Measurements from ENCODE around the gene SYNPO2. TPM values are rescaled to one million over a fixed set of nuclear protein-coding genes. Genes with fewer than 3 reads are reported as not detected.

Gene SYNPO2
- total and polyA plus RNA-seq, 2 donors (not counting 1 experiment from before 2014, with no cell fraction given): 40.1 to 71.7 TPM

DNA sequence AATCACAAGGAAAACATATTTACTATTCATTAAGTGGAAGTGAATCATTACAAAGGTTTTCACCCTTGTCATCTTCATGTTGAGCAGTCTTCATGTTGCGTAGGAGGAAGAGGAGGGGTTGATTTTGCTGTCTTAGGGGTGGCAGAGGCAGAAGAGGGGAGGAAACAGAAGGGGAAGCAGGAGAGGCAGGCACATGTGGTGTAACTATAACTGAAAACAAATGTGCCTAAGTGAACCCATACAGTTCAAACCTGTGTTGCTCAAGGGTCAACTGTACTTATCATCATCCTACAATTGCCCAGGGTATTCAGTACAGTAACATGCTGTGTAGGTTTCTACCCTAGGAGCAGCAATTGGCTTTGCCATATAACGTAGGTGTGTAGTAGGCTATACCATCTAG lies 47.2 kb downstream of the SYNPO2 start:
- Histone ChIP-seq H3K27me3 (ENCODE audit: control insufficient read depth, insufficient read depth, low read length) (no peaks in the 10 kb centered on the region), H3K4me2 (ENCODE audit: extremely low read depth, insufficient read depth, low read length) (no peak overlapping the region), H3K4me3 (replicated peaks in 1 of 4; ENCODE audit: control extremely low read depth in 1 of 4, insufficient read depth in 1 of 4, low read depth in 3 of 4, low read length in 4 of 4) (no peak overlapping the region), H4K20me1 (ENCODE audit: control insufficient read depth, extremely low read depth, insufficient read depth, low read length) (no peaks in the 10 kb centered on the region), H3K4me1 (ENCODE audit: control insufficient read depth, extremely low read depth, insufficient read depth, low read length) (no peaks in the 10 kb centered on the region), H3K27ac (ENCODE audit: insufficient read depth, low read length) (no peak overlapping the region), H3K79me2 (ENCODE audit: control insufficient read depth, insufficient read depth, low read length) (no peaks in the 10 kb centered on the region), H2AFZ (ENCODE audit: low read length) (peak overlapping the region; percentile 3), H3K9ac (ENCODE audit: insufficient read depth, low read length) (no peak overlapping the region), H3K36me3 (ENCODE audit: control insufficient read depth, insufficient read depth, low read length) (no peaks in the 10 kb centered on the region), H3K9me3 (ENCODE audit: control insufficient read depth, insufficient read depth, low read depth, low read length) (no peaks in the 10 kb centered on the region)
- no peak for TF ChIP-seq EZH2 (IDR thresholded peaks at IDR 0.05; ENCODE audit: low read length, missing control alignments)
- TF ChIP-seq, protein P1, sequence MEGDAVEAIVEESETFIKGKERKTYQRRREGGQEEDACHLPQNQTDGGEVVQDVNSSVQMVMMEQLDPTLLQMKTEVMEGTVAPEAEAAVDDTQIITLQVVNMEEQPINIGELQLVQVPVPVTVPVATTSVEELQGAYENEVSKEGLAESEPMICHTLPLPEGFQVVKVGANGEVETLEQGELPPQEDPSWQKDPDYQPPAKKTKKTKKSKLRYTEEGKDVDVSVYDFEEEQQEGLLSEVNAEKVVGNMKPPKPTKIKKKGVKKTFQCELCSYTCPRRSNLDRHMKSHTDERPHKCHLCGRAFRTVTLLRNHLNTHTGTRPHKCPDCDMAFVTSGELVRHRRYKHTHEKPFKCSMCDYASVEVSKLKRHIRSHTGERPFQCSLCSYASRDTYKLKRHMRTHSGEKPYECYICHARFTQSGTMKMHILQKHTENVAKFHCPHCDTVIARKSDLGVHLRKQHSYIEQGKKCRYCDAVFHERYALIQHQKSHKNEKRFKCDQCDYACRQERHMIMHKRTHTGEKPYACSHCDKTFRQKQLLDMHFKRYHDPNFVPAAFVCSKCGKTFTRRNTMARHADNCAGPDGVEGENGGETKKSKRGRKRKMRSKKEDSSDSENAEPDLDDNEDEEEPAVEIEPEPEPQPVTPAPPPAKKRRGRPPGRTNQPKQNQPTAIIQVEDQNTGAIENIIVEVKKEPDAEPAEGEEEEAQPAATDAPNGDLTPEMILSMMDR (conservative IDR thresholded peaks at IDR 0.05 in 1 of 2, IDR thresholded peaks at IDR 0.05 in 1 of 2; ENCODE audit: low read depth in 1 of 2, low read length in 2 of 2): no peak
- DNase-seq (ENCODE audit: low read depth in 2 of 2): no peak

DNA sequence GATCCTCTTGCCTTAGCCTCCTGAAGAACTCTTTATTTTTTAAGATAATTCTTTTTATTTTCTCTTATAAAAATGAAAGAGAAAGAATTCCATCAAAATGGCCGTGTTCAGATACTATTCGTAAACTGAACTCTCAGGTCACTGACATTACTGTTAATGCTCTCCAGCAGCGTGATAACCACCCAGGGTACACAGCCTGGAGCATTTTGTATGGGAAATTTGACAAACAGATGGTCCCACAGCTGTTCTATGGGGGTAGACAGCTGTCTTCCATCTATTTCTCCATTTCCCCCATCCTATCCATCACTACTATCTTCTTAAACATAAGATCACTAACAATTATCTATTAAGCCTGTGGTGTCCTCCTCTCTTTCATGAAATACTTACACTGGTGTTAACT lies 47.8 kb downstream of the SYNPO2 start:
- H3K4me1 ChIP-seq (ENCODE audit: control insufficient read depth, extremely low read depth, insufficient read depth, low read length): no peaks in the 10 kb centered on the region
- TF ChIP-seq EZH2 (IDR thresholded peaks at IDR 0.05; ENCODE audit: low read length, missing control alignments): no peak
- TF ChIP-seq, protein P1 (conservative IDR thresholded peaks at IDR 0.05 in 1 of 2, IDR thresholded peaks at IDR 0.05 in 1 of 2; ENCODE audit: low read depth in 1 of 2, low read length in 2 of 2): no peak
- no peaks in the 10 kb centered on the region for H3K9me3 ChIP-seq (ENCODE audit: control insufficient read depth, insufficient read depth, low read depth, low read length)
- no peaks in the 10 kb centered on the region for H4K20me1 ChIP-seq (ENCODE audit: control insufficient read depth, extremely low read depth, insufficient read depth, low read length)
- DNase-seq (ENCODE audit: low read depth in 2 of 2): no peak
- no peaks in the 10 kb centered on the region for H3K27me3 ChIP-seq (ENCODE audit: control insufficient read depth, insufficient read depth, low read length)
- no peaks in the 10 kb centered on the region for H3K36me3 ChIP-seq (ENCODE audit: control insufficient read depth, insufficient read depth, low read length)
- H3K9ac ChIP-seq (ENCODE audit: insufficient read depth, low read length): no peak overlapping the region
- H3K4me3 ChIP-seq (replicated peaks in 1 of 4; ENCODE audit: control extremely low read depth in 1 of 4, insufficient read depth in 1 of 4, low read depth in 3 of 4, low read length in 4 of 4): no peak overlapping the region
- H3K27ac ChIP-seq (ENCODE audit: insufficient read depth, low read length): no peak overlapping the region
- H2AFZ ChIP-seq (ENCODE audit: low read length): peak overlapping the region; percentile 21
- H3K4me2 ChIP-seq (ENCODE audit: extremely low read depth, insufficient read depth, low read length): no peak overlapping the region
- no peaks in the 10 kb centered on the region for H3K79me2 ChIP-seq (ENCODE audit: control insufficient read depth, insufficient read depth, low read length)

DNA sequence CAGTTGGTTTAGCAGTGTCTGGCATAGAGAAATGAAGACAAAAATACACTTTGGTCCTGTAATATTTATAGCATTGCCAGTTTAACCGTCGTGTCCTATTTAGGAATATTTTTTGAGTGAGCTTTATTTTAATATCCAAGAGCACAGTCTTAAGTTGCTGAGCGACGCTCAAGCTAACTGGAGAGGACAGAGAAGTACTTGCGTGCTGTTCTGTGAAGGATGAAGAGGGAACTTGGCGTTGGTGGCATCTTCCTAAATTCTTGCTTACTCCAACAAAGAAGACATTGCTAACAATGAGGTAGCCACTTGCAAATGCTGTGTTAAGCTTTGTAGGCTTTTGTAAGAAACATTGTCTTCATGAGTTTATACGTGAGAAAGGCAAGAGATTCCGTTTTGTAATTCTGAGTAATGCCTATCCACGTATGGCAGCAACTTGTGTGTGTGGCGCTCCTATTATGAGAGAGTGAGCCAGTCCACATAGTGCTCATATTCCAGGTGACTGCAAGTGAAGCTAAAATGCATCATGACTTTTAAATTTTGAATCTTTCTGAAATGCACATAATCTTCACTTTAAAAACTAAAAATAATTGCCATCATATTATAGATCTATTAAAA lies 50.6 kb downstream of the SYNPO2 start:
- H3K4me2 ChIP-seq (ENCODE audit: extremely low read depth, insufficient read depth, low read length): no peak overlapping the region
- no peaks in the 10 kb centered on the region for H3K79me2 ChIP-seq (ENCODE audit: control insufficient read depth, insufficient read depth, low read length)
- H3K4me3 ChIP-seq (replicated peaks in 1 of 4; ENCODE audit: control extremely low read depth in 1 of 4, insufficient read depth in 1 of 4, low read depth in 3 of 4, low read length in 4 of 4): no peak overlapping the region
- no peaks in the 10 kb centered on the region for H4K20me1 ChIP-seq (ENCODE audit: control insufficient read depth, extremely low read depth, insufficient read depth, low read length)
- no peak overlapping the region for H3K27ac ChIP-seq (ENCODE audit: insufficient read depth, low read length)
- no peaks in the 10 kb centered on the region for H3K36me3 ChIP-seq (ENCODE audit: control insufficient read depth, insufficient read depth, low read length)
- TF ChIP-seq EZH2 (IDR thresholded peaks at IDR 0.05; ENCODE audit: low read length, missing control alignments): no peak
- TF ChIP-seq, protein P1 (conservative IDR thresholded peaks at IDR 0.05 in 1 of 2, IDR thresholded peaks at IDR 0.05 in 1 of 2; ENCODE audit: low read depth in 1 of 2, low read length in 2 of 2): no peak
- H3K4me1 ChIP-seq (ENCODE audit: control insufficient read depth, extremely low read depth, insufficient read depth, low read length): peaks cover 5% of the 10 kb centered on the region
- H3K27me3 ChIP-seq (ENCODE audit: control insufficient read depth, insufficient read depth, low read length): no peaks in the 10 kb centered on the region
- H3K9me3 ChIP-seq (ENCODE audit: control insufficient read depth, insufficient read depth, low read depth, low read length): no peaks in the 10 kb centered on the region
- no peak for DNase-seq (ENCODE audit: low read depth in 2 of 2)
- peak overlapping the region; percentile 4 for H2AFZ ChIP-seq (ENCODE audit: low read length)
- H3K9ac ChIP-seq (ENCODE audit: insufficient read depth, low read length): no peak overlapping the region

Measured in fibroblast of lung (primary cell).